A549 (cell line): ENCODE results near the gene CTIF. TPM values are rescaled to one million over a fixed set of nuclear protein-coding genes. Genes with fewer than 3 reads are reported as not detected.

Experiments
- ATAC-seq, 2 experiments: fragments of 200-7000 bp in 1 of 2; fragments of >200 bp in 1 of 2; cut with Nextera tagmentation in 1 of 2; cut with Tn5 transposase in 1 of 2; 3 replicates each; pipeline versions ENCODE4 v1.8.0 to v1.9.1; 2018 to 2020; ENCODE audit warnings: mild to moderate bottlenecking in 1 of 2, moderate library complexity in 1 of 2
- CTCF ChIA-PET: fragments of 300-600 bp; sonication (Branson Sonifier 250); formaldehyde crosslinking; extraction: SDS; loops from one replicate; lab custom pipeline; 2021; ENCODE audit warnings: antibody characterized with exemption, inconsistent platforms; lab: Yijun Ruan, JAX
- POLR2A ChIA-PET: fragments of 350-600 bp; formaldehyde crosslinking; extraction: SDS; loops from one replicate; lab custom pipeline; 2021; ENCODE audit warnings: antibody characterized with exemption, inconsistent platforms; lab: Yijun Ruan, JAX
- DNase-seq, 2 experiments: peaks; one replicate each; pipeline versions ENCODE4 v3.0.0 to v3.0.0-alpha.2; 2011 to 2016; ENCODE audit warnings: low read depth in 1 of 2, low spot score in 1 of 2
- FAIRE-seq: peaks from 2 replicates; lab custom pipeline; 2011; peaks lifted over from hg19 to GRCh38; lab: Jason Lieb, UNC
- H3K27ac ChIP-seq, 2 experiments: fragments of >200 bp; sonication (Bioruptor Twin); formaldehyde crosslinking; 3 replicates each; pipeline ENCODE4 v1.5.1; 2016 to 2017
- H3K4me1 ChIP-seq: fragments of >200 bp; sonication (Bioruptor Twin); formaldehyde crosslinking; 3 replicates; pipeline ENCODE4 v1.6.1; 2016
- H3K4me2 ChIP-seq: fragments of >200 bp; sonication (Bioruptor Twin); formaldehyde crosslinking; 3 replicates; pipeline ENCODE4 v1.6.1; 2016
- H3K4me3 ChIP-seq: fragments of >200 bp; sonication (Bioruptor Twin); formaldehyde crosslinking; 3 replicates; pipeline ENCODE4 v1.5.1; 2016
- H3K9me3 ChIP-seq: fragments of >200 bp; sonication (Bioruptor Twin); formaldehyde crosslinking; 3 replicates; pipeline ENCODE4 v1.6.1; 2016
- CBX8 ChIP-seq: fragments of 200-600 bp; sonication (generic); IDR thresholded peaks from 2 replicates; pipeline ENCODE4 v1.6.1; 2016
- CHD2 ChIP-seq: fragments of 150-350 bp; IDR thresholded peaks from 2 replicates; pipeline ENCODE4 v1.6.1; 2014; ENCODE audit warnings: low read length; ENCODE audit not compliant: partially characterized antibody
- CHD4 ChIP-seq: fragments of 200-600 bp; sonication (generic); IDR thresholded peaks from 2 replicates; pipeline ENCODE4 v1.6.1; 2016; ENCODE audit warnings: antibody characterized with exemption, mild to moderate bottlenecking, borderline replicate concordance
- EHF ChIP-seq: fragments of 250-450 bp; sonication (Bioruptor Pico); IDR thresholded peaks from 2 replicates; pipeline ENCODE4 v1.5.0; 2020; ENCODE audit warnings: mild to moderate bottlenecking
- EHMT2 ChIP-seq: fragments of 200-600 bp; sonication (generic); IDR thresholded peaks from 2 replicates; pipeline ENCODE4 v1.6.1; 2016; ENCODE audit warnings: antibody characterized with exemption, low read depth, mild to moderate bottlenecking, moderate library complexity
- EP300 ChIP-seq, 2 experiments: fragments of >200 bp; sonication (Bioruptor Twin); formaldehyde crosslinking; IDR thresholded peaks; 2 replicates in 1 of 2; 3 replicates in 1 of 2; pipeline ENCODE4 v1.6.1; 2016 to 2017
- ESRRA ChIP-seq: fragments of 150-350 bp; IDR thresholded peaks from 2 replicates; pipeline ENCODE4 v1.6.1; 2014; ENCODE audit warnings: mild to moderate bottlenecking, low read length, borderline replicate concordance
- FOSB ChIP-seq: fragments of 250-450 bp; sonication (Bioruptor Pico); IDR thresholded peaks from 2 replicates; pipeline ENCODE4 v1.5.0; 2020; ENCODE audit warnings: mild to moderate bottlenecking, moderate library complexity
- FOSL2 ChIP-seq, 2 experiments: fragments of 450-650 bp in 1 of 2; fragments of >200 bp in 1 of 2; sonication (Bioruptor Twin) in 1 of 2; formaldehyde crosslinking; IDR thresholded peaks; 2 replicates each; pipeline versions ENCODE4 v1.5.0 to v1.6.1; 2016 to 2020; ENCODE audit warnings: mild to moderate bottlenecking in 1 of 2, moderate library complexity in 1 of 2
- GATA3 ChIP-seq: IDR thresholded peaks from 2 replicates; pipeline ENCODE4 v1.6.1; 2012; ENCODE audit warnings: borderline replicate concordance
- HDAC2 ChIP-seq: fragments of 200-600 bp; sonication (generic); IDR thresholded peaks from 2 replicates; pipeline ENCODE4 v1.6.1; 2016
- HOXB13 ChIP-seq: fragments of 250-450 bp; sonication (Bioruptor Pico); IDR thresholded peaks from 2 replicates; pipeline ENCODE4 v1.5.0; 2020; ENCODE audit warnings: low read depth, mild to moderate bottlenecking, moderate library complexity
- NPAS2 ChIP-seq: fragments of 250-450 bp; sonication (Bioruptor Pico); IDR thresholded peaks from 2 replicates; pipeline ENCODE4 v1.8.0; 2022; ENCODE audit warnings: mild to moderate bottlenecking, moderate library complexity, borderline replicate concordance
- RNF2 ChIP-seq: fragments of 200-600 bp; sonication (generic); IDR thresholded peaks from 2 replicates; pipeline ENCODE4 v1.6.1; 2016; ENCODE audit warnings: low read depth, mild to moderate bottlenecking, antibody characterized with exemption, moderate library complexity, borderline replicate concordance
- SREBF2 ChIP-seq: fragments of 450-650 bp; IDR thresholded peaks from 2 replicates; pipeline ENCODE4 v1.6.1; 2014; ENCODE audit warnings: mild to moderate bottlenecking, moderate library complexity
- ZC3H11A ChIP-seq: fragments of 450-650 bp; IDR thresholded peaks from 2 replicates; pipeline ENCODE4 v1.6.1; 2014; ENCODE audit warnings: antibody characterized with exemption, mild to moderate bottlenecking
- ZFP36 ChIP-seq: fragments of 450-650 bp; IDR thresholded peaks from 2 replicates; pipeline ENCODE4 v1.6.1; 2014; ENCODE audit warnings: borderline replicate concordance; ENCODE audit not compliant: partially characterized antibody
- ZNF302 ChIP-seq: fragments of 250-450 bp; sonication (Bioruptor Pico); IDR thresholded peaks from 2 replicates; pipeline ENCODE4 v1.9.0; 2021; ENCODE audit warnings: inconsistent platforms, mild to moderate bottlenecking, moderate library complexity
- WGBS: methylation state at CpG from one replicate; pipeline ENCODE4 v1.1.6; 2017; ENCODE audit errors: missing lambda C conversion rate; 5-methylcytosine and 5-hydroxymethylcytosine counted together
- polyA plus RNA-seq, 4 experiments: library from polyadenylated mRNA; depleted of rRNA in 3 of 4; stranded (reverse); fragments of >200 nt; fragmentation: RNase III in 1 of 4; extraction: RNeasy Plus Mini Kit Qiagen cat#74134 plus additional on column Dnase treatment in 1 of 4; gene quantifications; 2 replicates in 3 of 4; 3 replicates in 1 of 4; pipeline ENCODE4 v1.2.3, GENCODE V29; 2011 to 2017
- TF ChIP-seq, protein P1 (sequence below): fragments of >200 bp; sonication (Bioruptor Twin); formaldehyde crosslinking; IDR thresholded peaks from 2 replicates; pipeline ENCODE4 v1.6.1; 2016
- TF ChIP-seq, protein P2 (sequence below): IDR thresholded peaks from 2 replicates; pipeline ENCODE4 v1.6.1; 2012
- TF ChIP-seq, protein P3 (sequence below): fragments of 250-450 bp; sonication (Bioruptor Pico); IDR thresholded peaks from 2 replicates; pipeline ENCODE4 v1.5.0; 2020; ENCODE audit warnings: low read depth, mild to moderate bottlenecking, moderate library complexity
- TF ChIP-seq, protein P4 (sequence below): fragments of >200 bp; sonication (Bioruptor Twin); formaldehyde crosslinking; IDR thresholded peaks from 3 replicates; pipeline ENCODE4 v1.5.1; 2016
- TF ChIP-seq, protein P5 (sequence below): fragments of 450-650 bp; IDR thresholded peaks from 2 replicates; pipeline ENCODE4 v1.6.1; 2014; ENCODE audit warnings: antibody characterized with exemption
- TF ChIP-seq, protein P6 (sequence below): fragments of 200-600 bp; sonication (generic); IDR thresholded peaks from 2 replicates; pipeline ENCODE4 v1.6.1; 2016; ENCODE audit warnings: antibody characterized with exemption, mild to moderate bottlenecking, moderate library complexity
- TF ChIP-seq, protein P7 (sequence below): fragments of 250-450 bp; sonication (Bioruptor Pico); IDR thresholded peaks from 2 replicates; pipeline ENCODE4 v1.5.0; 2021; ENCODE audit warnings: mild to moderate bottlenecking, moderate library complexity, borderline replicate concordance

Gene CTIF
- polyA plus RNA-seq, 2 of the 4 experiments (the other 2 are of a cell fraction), result 17.0 to 24.7 TPM

DNA sequence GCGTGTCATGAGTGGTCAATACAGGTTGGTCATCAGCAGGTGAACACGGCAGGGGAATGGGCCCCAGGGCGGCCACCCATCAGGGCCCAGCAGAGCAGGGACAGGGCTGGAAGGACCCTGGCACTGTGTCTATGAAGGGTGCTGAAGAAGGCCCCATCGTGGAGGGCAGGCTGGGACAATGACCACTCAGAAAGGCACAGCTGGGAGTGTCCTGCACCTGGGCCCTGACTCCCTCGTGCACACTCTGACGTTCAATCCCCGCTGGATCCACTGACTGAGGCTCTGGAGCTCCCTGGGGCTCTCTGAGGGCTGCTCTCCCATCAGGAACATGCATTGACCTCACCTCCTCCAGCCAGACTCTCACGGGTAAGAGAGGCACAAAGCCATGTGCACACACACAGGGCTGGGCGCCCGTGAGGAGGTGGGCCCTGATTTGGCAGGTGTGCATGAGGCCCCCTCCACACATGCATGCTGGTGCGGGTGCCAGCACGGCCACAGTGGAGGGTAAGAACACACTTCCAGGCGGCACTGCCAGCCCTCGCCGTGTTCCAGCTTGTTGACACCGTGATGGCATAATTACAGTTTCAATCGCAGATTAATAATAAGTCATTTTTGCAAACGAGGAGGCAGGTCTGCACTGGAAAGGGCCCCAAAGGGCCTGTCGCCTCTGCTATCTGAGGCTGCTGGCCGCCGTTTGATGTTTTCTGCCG, 353.5 kb downstream of the CTIF start:
- FAIRE-seq (no peak), DNase-seq (no peak), ATAC-seq (no peak)
- Histone ChIP-seq H3K4me2 (no peak overlapping the region), H3K27ac (no peak overlapping the region; a peak in 1 of 6 replicates), H3K4me3 (no peak overlapping the region), H3K9me3 (no peaks in the 10 kb centered on the region), H3K4me1 (peaks cover 11% of the 10 kb centered on the region)
- 88% methylated on average over 15 of the region's 22 CpGs for WGBS
- ChIA-PET POLR2A (no interaction called here), CTCF (interaction anchor here (0.9 to 1.5 kb wide), 2 partner anchors 32 to 33 kb away, joined by 3 to 5 read pairs; no protein-coding TSS in a partner anchor)
- TF ChIP-seq ZFP36 (no peak), ESRRA (no peak), ZNF302 (CRISPR knock-in tag) (no peak), FOSL2 (IDR thresholded peaks at IDR 0.05) (no peak), FOSL2 (CRISPR knock-in tag; IDR thresholded peaks at IDR 0.05) (no peak), EHF (CRISPR knock-in tag) (no peak), EP300 (IDR thresholded peaks at IDR 0.05) (no peak), HOXB13 (CRISPR knock-in tag) (no peak), GATA3 (no peak), SREBF2 (no peak), NPAS2 (CRISPR knock-in tag) (no peak), CBX8 (no peak), CHD4 (no peak)
- TF ChIP-seq, protein P1, sequence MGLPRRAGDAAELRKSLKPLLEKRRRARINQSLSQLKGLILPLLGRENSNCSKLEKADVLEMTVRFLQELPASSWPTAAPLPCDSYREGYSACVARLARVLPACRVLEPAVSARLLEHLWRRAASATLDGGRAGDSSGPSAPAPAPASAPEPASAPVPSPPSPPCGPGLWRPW, result no peak
- TF ChIP-seq, protein P2, sequence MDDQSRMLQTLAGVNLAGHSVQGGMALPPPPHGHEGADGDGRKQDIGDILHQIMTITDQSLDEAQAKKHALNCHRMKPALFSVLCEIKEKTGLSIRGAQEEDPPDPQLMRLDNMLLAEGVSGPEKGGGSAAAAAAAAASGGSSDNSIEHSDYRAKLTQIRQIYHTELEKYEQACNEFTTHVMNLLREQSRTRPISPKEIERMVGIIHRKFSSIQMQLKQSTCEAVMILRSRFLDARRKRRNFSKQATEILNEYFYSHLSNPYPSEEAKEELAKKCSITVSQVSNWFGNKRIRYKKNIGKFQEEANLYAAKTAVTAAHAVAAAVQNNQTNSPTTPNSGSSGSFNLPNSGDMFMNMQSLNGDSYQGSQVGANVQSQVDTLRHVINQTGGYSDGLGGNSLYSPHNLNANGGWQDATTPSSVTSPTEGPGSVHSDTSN, result no peak
- TF ChIP-seq, protein P3, sequence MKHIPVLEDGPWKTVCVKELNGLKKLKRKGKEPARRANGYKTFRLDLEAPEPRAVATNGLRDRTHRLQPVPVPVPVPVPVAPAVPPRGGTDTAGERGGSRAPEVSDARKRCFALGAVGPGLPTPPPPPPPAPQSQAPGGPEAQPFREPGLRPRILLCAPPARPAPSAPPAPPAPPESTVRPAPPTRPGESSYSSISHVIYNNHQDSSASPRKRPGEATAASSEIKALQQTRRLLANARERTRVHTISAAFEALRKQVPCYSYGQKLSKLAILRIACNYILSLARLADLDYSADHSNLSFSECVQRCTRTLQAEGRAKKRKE (CRISPR knock-in tag), result no peak

DNA sequence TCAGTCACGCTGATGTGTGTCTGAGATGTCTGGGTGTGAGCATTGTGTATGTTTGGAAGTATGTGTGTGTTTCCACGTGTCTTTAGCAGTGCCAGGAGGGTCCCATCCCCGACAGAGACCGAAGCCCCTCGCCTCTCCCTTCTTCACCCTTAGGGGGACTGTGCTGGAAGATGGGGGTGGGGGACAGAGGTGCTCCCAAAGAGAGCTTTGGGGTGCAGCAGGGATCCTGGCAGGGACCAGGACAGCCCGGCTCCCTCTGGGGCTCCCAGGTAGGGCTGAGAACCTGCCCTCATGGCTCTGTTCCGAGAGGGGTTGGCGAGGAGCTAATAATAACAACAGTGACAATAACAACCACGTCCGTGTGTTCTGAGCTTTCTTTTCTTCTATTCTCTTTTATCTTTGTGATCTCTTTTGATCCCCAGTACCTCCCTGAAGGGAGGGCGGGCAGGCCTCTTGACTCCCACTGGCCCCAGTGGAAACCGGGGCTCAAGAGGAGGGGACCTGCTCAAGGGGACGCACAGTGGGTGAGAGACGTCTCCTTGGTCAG, 354.3 kb downstream of the CTIF start:
- H3K9me3 ChIP-seq, result no peaks in the 10 kb centered on the region
- ATAC-seq, result no peak
- WGBS, result 85% methylated on average over 14 of the region's 14 CpGs
- H3K4me3 ChIP-seq, result no peak overlapping the region
- no peak for DNase-seq
- ChIA-PET CTCF (interaction anchor here (0.9 kb wide), 1 partner anchor 32 kb away, joined by 3 read pairs; no protein-coding TSS in a partner anchor), POLR2A (no interaction called here)
- H3K4me2 ChIP-seq, result no peak overlapping the region
- peaks cover 13% of the 10 kb centered on the region for H3K4me1 ChIP-seq
- no peak for FAIRE-seq
- peak overlapping the region in 1 of 2 experiments; percentile 41; a peak in 1 of 6 replicates for H3K27ac ChIP-seq
- TF ChIP-seq ZC3H11A, result no peak
- no peak for TF ChIP-seq HDAC2
- TF ChIP-seq, protein P4, sequence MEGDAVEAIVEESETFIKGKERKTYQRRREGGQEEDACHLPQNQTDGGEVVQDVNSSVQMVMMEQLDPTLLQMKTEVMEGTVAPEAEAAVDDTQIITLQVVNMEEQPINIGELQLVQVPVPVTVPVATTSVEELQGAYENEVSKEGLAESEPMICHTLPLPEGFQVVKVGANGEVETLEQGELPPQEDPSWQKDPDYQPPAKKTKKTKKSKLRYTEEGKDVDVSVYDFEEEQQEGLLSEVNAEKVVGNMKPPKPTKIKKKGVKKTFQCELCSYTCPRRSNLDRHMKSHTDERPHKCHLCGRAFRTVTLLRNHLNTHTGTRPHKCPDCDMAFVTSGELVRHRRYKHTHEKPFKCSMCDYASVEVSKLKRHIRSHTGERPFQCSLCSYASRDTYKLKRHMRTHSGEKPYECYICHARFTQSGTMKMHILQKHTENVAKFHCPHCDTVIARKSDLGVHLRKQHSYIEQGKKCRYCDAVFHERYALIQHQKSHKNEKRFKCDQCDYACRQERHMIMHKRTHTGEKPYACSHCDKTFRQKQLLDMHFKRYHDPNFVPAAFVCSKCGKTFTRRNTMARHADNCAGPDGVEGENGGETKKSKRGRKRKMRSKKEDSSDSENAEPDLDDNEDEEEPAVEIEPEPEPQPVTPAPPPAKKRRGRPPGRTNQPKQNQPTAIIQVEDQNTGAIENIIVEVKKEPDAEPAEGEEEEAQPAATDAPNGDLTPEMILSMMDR, result no peak
- no peak for TF ChIP-seq ZFP36
- TF ChIP-seq, protein P5, sequence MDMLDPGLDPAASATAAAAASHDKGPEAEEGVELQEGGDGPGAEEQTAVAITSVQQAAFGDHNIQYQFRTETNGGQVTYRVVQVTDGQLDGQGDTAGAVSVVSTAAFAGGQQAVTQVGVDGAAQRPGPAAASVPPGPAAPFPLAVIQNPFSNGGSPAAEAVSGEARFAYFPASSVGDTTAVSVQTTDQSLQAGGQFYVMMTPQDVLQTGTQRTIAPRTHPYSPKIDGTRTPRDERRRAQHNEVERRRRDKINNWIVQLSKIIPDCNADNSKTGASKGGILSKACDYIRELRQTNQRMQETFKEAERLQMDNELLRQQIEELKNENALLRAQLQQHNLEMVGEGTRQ, result no peak
- no peak for TF ChIP-seq CHD2
- TF ChIP-seq FOSB (CRISPR knock-in tag), result no peak
- TF ChIP-seq, protein P6, sequence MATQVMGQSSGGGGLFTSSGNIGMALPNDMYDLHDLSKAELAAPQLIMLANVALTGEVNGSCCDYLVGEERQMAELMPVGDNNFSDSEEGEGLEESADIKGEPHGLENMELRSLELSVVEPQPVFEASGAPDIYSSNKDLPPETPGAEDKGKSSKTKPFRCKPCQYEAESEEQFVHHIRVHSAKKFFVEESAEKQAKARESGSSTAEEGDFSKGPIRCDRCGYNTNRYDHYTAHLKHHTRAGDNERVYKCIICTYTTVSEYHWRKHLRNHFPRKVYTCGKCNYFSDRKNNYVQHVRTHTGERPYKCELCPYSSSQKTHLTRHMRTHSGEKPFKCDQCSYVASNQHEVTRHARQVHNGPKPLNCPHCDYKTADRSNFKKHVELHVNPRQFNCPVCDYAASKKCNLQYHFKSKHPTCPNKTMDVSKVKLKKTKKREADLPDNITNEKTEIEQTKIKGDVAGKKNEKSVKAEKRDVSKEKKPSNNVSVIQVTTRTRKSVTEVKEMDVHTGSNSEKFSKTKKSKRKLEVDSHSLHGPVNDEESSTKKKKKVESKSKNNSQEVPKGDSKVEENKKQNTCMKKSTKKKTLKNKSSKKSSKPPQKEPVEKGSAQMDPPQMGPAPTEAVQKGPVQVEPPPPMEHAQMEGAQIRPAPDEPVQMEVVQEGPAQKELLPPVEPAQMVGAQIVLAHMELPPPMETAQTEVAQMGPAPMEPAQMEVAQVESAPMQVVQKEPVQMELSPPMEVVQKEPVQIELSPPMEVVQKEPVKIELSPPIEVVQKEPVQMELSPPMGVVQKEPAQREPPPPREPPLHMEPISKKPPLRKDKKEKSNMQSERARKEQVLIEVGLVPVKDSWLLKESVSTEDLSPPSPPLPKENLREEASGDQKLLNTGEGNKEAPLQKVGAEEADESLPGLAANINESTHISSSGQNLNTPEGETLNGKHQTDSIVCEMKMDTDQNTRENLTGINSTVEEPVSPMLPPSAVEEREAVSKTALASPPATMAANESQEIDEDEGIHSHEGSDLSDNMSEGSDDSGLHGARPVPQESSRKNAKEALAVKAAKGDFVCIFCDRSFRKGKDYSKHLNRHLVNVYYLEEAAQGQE, result no peak
- no peak for TF ChIP-seq RNF2
- no peak for TF ChIP-seq SREBF2
- TF ChIP-seq EHMT2, result no peak
- TF ChIP-seq, protein P7, sequence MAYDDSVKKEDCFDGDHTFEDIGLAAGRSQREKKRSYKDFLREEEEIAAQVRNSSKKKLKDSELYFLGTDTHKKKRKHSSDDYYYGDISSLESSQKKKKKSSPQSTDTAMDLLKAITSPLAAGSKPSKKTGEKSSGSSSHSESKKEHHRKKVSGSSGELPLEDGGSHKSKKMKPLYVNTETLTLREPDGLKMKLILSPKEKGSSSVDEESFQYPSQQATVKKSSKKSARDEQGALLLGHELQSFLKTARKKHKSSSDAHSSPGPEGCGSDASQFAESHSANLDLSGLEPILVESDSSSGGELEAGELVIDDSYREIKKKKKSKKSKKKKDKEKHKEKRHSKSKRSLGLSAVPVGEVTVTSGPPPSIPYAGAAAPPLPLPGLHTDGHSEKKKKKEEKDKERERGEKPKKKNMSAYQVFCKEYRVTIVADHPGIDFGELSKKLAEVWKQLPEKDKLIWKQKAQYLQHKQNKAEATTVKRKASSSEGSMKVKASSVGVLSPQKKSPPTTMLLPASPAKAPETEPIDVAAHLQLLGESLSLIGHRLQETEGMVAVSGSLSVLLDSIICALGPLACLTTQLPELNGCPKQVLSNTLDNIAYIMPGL, result no peak
